DMS79 treated with DMSO at 0.1 percent for 48 hours (cell line): ENCODE measurements around the gene CAMKV.
"Not testable (repeated sequence)": the region's sequence is repeated elsewhere in the genome, so short reads cannot be mapped to it uniquely, and the experiment has no call there.

Experiments
- DNase-seq: peaks from one replicate; lab custom pipeline; 2025; lab: John Stamatoyannopoulos, UW

Gene CAMKV, protein sequence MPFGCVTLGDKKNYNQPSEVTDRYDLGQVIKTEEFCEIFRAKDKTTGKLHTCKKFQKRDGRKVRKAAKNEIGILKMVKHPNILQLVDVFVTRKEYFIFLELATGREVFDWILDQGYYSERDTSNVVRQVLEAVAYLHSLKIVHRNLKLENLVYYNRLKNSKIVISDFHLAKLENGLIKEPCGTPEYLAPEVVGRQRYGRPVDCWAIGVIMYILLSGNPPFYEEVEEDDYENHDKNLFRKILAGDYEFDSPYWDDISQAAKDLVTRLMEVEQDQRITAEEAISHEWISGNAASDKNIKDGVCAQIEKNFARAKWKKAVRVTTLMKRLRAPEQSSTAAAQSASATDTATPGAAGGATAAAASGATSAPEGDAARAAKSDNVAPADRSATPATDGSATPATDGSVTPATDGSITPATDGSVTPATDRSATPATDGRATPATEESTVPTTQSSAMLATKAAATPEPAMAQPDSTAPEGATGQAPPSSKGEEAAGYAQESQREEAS

DNA sequence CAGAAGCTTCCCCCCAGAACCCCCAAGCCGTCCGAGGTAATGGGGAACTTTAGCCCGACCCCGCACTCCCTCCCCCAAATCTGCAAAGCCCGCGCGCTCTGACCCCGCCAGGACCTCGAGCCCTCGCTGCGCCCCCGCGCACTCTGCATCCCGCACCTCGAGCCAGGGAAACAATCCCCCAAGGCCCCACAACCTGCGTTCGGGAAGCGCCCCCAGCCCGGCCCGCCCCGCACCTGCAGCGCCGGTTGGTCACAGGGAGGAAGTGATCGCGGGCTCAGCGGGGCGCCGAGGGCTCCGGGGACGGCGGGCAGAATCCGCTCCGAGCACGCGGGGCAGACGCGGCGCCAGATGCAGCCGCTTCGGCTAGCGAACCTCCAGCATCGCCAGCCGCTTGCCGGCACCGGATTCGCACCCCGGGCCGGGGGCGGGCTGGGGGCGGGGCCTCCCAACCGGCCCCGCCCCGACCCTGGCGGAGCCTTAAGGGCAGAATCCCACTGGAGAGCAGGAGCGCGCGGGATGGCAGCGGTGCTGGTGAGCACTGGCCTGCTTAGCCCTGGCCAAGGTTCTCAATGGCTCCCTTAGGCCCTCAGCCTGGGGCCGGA, at the start of gene CAMKV:
Gene CAMKV (minus strand): TSS at position 382 of the 602 bp plus-strand sequence. CDS start 7,518 bp downstream, outside the sequence.
- DNase-seq = no peak

DNA sequence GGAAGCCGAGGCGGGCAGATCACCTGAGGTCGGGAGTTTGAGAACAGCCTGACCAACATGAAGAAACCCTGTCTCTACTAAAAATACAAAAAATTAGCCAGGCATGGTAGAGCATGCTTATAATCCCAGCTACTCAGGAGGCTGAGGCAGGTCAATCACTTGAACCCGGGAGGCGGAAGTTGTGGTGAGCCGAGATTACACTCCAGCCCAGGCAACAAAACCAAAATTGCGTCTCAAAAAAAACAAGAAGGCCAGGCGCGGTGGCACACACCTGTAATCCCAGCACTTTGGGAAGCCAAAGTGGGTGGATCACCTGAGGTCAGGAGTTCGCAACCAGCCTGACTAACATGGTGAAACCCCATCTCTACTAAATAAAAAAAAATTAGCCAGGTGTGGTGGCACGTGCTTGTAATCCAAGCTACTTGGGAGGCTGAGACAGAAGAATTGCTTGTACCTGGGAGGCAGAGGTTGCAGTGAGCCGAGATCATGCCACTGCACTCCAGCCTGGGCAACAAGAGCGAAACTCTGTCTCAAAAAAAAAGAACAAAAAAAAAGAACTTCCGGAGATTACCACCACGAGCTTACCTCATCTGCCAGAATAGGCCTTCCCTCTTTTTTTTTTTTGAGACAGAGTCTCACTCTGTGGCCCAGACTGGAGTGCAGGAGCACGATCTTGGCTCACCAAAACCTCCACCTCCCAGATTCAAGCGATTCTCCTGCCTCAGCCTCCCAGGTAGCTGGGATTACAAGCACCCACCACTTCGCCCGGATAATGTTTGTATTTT, 48.3 kb upstream of the CAMKV start:
- not testable (repeated sequence) for DNase-seq

DNA sequence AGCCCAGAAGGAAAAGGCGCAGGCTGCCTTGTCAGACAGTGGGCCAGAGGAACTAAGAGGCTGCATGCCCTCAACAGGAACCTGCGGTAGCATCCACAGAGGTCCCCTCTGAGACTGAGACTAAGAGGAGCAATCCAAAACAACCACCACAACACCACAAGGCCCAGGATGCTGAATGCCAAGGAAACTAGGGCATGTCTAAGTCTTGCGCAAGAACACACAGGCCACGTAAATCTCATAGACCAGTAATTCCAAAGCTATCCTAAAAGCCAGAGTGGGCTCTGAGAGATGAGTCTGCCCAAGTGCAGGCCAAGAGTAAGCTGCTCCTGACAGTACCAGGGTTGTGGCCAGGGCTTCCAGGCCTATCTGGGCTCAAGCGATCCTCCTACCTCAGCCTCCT, 47.0 kb upstream of the CAMKV start:
- no peak for DNase-seq

DNA sequence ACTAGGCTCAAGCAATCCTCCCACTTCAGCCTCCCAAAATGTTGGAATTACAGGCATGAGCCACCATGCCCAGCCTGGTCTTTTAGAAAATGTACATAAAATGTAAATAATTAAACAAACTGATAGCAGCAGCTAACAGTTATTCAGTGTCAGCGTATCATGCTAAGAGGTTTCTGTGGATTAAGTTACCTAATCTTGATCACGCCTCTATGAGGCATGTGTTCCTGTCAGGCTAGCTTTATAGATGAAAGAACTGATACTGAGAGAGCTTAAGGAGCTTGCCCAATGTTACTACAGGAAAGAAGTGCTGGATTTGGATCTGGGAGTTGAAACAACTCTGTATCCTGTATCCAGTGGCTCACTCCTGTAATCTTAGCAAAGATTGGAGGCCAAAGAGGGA, 45.2 kb upstream of the CAMKV start:
- DNase-seq = no peak

DNA sequence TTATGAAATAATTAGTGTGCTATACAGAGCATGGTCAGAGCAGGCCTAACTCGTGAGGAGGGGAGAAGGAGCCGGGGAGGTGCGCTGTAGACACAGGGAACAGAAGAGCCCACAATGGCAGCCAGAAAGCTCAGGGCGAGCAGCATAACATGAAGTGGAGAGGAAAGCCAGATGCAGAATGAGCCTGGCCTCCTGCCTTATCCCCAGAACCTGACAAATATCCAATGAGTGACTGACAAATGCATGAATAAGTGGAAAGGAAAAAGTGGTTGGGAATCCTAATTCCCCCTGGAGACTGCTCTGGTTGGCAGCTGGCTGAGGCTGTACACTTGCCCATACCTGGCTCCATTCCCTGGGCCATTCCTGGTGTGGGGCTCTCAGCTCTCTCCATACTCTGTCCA, 43.2 kb upstream of the CAMKV start:
- peak; percentile 41 for DNase-seq

DNA sequence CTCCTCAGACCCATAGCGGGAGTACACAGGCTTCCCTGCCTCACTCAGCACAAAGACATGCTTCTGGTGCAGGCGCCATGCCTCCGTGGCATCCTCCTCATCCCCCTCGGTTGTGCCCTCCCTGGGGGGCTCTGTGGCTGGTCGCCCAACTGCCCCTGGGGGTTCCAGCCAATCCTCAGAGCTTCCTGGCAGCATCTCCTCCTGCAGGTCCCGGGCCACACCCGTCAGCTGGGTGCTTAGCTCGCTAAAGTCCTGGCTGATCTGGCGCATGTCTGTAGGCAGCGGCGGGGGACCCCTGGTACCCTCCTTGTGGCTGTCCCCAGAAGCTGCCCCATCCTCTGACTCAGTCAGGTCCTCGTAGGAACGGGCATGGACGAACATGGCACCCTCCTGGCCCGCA, 41.9 kb upstream of the CAMKV start:
- no peak for DNase-seq

DNA sequence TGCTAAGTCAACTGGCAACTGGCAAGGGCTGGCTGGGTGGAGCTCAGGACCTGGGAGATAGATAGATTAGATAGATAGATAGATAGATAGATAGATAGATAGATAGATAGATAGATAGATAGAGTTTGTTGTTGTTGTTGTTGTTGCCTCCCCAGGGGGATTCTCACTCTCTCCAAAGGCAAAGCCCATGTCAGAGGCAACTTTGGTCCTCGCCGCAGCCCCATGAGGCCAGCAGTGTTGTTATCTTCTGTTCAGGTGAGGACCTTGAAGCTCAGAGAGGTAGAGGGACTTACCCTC, 41.4 kb upstream of the CAMKV start:
- DNase-seq = no peak

DNA sequence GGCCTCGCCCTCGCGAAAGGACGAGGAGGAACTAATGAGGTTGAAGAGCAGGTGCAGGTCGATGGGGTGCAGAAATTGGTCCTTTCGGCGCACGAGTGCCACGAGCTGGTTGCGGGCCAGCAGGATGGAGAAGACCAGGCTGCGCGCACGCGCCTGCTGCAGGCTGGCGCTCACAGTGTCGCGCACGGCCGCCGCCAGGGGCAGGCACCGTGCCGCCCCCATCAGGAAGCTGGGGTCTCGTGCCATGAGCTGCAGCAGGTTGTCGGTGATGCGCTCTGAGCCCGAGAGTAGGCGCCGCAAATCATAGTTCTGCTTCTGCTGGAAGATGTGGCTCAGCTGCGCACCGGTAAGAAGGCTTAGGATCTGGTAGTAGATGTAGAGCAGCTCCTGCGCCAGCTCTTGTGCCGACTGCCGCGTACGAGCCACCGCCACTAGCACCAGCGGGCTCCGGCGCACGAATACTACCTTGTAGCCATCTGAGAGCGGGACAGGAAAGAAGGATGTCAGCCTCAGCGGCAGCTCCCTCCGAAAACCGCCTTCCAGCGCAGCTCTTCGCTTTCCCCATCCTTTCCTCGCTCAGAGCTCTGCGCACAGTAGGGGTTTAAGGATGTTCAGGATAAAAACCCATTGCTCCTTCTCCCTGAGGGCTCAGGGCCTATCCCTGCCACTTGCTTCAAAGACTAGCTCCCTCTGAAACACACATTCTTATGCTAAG, 40.9 kb upstream of the CAMKV start:
- no peak for DNase-seq

DNA sequence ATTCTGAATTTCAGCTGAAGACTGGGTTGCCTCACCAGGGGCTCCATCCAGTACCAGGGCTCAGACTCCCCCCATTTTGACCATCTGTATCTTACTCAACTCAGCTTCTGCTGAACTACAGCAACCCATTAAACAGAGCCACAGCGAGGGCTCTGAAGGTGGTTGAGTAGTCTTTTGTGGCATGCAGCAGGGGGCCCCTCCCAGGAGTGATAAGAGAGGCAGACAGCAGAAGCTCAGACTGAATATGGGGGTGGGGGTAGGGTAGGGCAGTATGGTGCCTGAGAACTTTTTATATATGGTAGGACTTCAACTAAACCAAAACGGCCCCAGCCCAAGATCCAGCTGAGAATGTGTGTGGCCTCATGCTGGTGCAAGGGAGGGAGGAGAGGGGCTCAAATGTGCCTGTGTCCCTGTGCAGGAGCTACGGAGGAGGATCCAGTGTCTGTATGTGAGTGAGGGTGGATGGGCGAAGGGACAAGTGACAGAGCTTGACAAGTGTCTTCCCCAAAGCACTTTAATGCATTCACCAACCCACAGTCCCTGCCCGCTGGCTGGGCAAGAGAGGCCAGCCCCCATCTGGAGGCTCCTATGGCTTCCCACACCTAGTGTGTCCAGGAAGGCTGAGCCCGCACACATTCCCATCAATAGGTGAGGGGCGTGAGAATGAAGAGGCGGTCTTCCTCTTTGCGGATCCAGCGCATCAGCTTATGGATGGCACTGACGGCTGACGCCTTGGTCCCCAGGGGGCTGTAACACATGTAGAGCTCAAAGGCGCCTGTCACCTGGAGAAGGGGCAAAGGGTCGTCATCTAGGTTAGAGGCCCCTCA, 38.9 kb upstream of the CAMKV start:
- DNase-seq = no peak

DNA sequence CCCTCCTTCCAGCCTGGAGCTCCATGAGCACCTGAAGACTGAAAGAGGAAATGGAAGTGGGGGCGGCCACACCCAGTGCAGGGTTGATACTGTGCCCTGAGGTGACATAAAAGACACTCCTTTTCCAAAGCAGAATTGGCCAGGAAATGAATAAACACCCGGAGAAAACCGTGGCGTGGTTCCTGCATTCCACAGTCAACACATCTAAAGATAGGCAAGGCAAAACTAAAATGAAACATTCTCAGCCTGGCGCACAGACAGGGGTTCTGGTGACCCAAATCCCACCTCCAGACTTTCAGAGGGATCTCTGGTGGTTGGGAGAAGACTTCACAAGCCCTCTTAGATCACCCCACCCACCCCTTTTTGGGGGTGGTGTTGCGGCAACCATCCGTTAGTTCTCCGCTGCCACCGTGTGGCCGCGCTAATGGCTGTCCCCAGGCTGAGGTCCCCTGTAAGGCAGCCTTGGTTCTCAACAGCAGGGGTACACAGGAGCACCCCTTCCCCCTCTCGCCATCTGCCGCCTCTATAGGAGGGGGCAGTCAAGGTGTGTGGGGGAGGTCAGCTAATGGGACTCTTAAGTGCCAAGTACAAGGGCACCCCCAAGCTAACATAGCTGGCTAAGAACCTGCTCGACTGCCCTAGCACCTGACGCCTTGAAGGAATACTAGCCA, 36.5 kb upstream of the CAMKV start:
- peak; percentile 37 for DNase-seq

DNA sequence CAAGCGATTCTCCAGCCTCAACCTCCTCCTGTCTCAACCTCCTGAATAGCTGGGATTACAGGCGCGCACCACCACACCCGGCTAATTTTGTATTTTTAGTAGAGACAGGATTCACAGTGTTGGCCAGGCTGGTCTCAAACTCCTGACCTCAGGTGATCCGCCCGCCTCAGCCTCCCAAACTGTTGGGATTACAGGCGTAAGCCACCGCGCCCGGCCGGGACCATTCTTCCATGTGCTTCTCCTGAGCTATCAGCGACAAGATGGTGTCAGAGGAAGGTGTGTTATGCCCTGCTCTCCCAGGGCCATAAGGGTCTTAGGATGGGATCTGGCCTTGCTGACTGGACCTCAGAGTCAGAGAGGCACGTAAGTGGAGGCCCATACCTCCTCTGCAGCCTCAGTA, 34.7 kb upstream of the CAMKV start:
- DNase-seq = not testable (repeated sequence)

DNA sequence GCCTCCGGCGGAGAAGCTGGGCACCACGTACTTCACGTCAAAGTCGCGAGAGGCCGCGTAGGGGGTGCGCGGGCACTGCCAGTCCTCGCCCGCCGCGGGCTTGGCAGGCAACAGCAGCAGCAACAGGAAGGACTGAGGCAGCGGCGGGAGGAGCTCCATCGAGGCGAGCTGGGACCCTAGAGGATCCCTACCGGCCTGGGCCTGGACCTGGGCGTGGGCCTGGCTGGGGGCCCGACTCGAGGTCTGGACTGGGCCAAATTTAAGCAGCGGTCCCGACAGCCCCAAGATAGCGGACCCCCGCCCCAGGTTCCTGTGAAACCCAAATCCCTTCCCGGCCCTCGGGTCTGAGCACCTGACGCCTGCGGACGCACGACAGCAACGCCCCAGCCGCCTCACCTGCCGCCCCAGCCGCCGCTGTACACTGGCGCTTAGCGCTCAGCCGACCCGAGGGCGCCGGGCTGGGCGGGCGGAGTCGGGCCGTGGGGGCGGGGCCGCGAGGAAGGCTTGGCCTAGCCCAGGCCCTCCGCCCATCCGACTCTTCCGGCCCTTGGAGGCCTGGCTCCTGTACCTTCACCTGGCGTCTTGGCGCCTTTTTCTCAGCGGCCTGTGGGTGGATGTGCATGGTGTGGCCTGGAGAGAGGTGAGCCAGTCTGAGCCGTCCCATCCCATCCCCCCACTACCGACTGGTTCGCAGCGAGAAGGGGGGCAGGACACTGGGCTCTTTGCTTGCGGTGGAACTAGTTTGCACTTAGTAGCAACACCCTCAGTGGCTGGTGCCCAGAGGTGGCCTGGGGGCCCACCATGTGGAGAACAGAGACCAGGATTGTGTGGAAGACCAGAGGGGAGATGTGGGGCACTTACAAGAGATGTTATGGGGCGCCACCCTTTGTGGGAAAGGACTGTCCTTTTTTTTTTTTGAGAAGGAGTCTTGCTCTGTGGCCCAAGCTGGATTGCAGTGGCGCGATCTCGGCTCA, 34.0 kb upstream of the CAMKV start, which contains the start of gene MST1R:
Gene MST1R (minus strand): TSS at position 423 of the 974 bp plus-strand sequence. CDS start 264 bp downstream, at position 159.
- DNase-seq = peak; percentile 79

DNA sequence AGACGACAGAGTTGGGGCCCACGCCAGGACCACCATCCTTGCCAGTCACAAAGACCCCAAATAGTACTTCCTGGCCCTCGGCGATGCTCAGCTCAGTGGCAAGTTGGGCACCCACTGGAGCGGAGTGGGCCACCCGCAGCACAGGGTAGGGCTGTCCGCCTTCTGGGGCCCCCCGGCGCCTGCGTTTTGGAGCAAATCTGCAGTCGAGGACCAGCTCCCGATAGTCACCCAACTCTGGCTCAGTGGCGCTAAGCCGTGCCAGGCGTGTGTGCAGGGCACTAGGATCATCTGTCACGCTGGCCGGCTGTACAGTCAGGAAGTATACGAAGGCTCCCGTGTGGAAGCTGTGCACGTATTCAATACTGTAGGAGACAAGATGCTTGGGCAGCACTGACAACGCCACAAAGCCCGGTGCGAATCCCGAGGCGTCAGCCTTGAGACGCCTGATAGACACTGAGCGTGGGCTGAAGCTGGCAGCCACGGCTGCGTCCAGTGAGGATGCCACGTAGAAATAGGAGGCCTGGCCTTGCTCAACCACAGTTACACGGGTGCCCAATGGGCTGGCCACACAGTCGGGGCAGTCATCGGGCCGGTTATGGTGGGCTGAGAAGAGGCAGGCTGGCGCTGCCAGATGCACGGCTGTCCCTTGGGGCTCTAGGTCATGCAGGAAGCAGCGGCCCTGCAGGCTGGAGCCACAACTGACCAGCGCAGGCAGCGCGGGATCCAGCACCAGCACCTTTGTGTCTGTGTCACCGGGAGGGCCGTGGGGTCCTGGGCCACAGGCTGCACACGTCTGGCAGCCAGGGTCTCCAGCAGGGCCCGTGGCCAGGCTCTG, 33.0 kb upstream of the CAMKV start:
- DNase-seq = peak; percentile 22

DNA sequence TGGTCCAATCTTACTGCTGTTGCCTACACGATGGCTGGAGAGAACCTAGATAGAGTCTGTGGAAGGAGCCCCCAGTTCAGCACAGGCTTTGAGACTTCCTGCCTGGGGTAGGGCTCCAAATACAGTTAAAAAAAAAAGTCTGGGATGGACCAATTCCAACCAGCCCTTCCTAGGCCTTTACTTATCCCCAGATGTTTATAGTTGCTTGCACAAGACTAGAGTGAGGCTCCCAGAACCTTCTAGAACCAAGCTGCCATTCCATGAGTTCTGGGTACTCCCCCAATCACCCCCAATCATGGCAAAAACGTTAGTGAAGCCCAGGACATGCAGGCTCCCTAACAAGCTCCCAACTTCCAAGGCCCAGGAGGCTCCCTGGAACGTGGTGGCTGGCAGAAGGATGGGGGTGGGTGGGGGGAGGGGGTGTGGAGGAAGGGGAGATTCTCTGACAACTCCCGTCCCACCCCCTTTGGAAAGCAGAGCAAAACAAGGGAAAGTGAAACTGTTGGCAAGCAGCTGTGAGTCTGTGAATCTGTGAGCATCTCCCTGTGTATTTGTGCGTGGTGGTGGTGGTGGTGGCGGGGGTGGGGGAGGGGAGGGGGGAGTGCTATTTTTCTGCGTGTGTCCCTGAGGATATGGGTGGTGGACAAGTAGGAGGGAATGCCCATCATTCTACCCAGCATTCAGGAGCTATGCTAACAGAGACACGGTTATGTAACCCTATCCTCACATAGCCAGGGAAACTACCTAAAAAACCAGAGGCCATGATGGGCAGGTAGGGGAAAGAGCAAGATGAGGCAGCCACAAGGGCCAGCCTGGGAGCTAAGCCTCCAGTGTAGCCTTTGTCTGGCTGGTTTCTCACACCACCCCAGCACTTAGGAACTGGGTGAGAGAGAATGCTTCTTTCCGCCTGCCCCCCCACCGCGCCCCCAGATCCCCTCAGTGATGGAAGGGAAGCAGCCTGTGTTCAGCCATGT, 31.9 kb upstream of the CAMKV start:
- DNase-seq = peak; percentile 4

DNA sequence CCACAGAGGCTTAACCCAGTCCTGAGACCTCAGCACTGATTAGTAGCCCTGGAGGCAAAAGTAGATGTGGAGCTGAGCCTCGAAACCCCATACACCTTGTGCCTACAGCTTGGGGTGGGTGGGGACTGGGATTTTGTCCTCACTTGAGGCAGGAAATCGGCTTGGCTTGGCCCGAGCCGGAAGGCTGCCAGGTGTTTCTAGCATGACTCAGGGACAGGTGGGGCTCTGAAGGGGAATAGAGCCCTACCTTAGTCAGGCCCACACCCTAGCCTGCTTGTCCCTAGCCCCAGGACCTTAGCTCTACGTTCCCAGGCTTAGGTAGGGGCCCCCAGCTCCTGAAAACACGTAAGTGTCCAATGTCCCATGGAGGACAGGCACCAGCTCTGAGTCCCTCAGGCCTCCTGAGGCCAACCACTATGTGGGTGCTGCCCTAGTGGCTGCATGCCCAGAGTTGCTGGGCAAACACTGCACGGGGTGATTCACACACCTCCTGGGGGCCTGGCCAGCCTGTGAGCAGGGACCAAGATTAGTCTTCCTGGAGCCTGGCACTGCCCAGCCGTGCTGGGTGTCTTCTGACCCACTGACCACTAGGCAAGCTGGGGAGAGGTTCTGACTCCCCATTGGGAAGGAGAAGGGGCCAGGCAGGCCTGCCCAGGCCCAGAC, 30.9 kb upstream of the CAMKV start:
- DNase-seq = peak; percentile 3

DNA sequence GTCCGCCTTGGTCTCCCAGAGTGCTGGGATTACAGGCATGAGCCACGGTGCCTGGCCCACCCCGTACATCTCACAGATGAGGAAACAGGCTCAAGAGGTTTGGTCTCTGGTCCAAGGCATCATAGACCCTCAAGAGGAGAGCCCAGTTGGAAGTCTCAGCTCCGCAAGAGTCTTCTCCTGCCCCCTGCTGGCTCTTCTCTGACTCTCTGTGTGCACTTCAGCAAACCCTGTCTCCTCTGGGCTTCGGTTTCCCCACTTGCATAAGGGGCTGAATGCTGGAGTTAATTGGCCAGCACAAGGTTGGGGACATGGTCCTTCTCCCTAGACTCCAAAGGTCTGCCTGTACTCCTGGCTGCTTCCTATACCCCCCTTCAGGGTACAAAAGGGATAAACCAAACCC, 30.1 kb upstream of the CAMKV start:
- DNase-seq = no peak

DNA sequence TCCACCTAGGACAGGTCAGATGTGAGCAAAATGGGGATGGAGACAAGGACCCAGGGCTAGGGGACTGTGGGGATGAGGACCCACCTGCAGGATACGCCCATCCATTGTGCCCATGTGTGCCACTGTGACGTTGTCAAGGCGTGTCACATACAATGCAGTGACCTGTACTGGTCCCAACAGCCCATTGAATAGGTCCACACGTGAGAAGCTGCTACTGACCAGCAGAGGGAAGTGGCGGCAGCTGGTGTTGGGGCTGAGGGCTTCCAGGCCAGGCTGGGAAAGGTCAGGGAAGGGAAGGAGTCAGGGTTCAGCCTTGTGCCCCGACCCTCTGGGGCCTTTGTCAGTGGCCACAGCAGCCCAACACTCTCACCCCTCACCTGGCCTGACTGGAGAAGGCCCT, 29.3 kb upstream of the CAMKV start:
- DNase-seq = no peak
